MM.1S (cell line): Measurements from ENCODE around the gene XRCC4.
A peak's percentile ranks its signal among the peaks of the same experiment; 100 is the strongest.

Experiments used
- DNase-seq: peaks from one replicate; pipeline ENCODE4 v3.0.0-alpha.2; 2015
- H2AFZ ChIP-seq: fragments of 300-600 bp; sonication (generic); 2 replicates; pipeline ENCODE4 v1.6.0; 2016; ENCODE audit warnings: antibody characterized with exemption, low read length
- H3F3A ChIP-seq: fragments of 300-600 bp; sonication (generic); 2 replicates; pipeline ENCODE4 v1.6.1; 2016; ENCODE audit warnings: mild to moderate bottlenecking, antibody characterized with exemption, low read length, moderate library complexity, mixed read lengths; ENCODE audit not compliant: insufficient read depth
- H3K27ac ChIP-seq: fragments of 300-600 bp; sonication (generic); 2 replicates; pipeline ENCODE4 v1.5.1; 2016; ENCODE audit warnings: mild to moderate bottlenecking, low read length
- H3K27me3 ChIP-seq: fragments of 300-600 bp; sonication (generic); replicated peaks from 2 replicates; pipeline ENCODE4 v1.6.0; 2016; ENCODE audit warnings: low read length; ENCODE audit not compliant: insufficient read depth
- H3K36me3 ChIP-seq: fragments of 300-600 bp; sonication (generic); replicated peaks from 2 replicates; pipeline ENCODE4 v1.6.1; 2016; ENCODE audit warnings: mild to moderate bottlenecking, low read length, mixed read lengths; ENCODE audit not compliant: insufficient read depth
- H3K4me1 ChIP-seq: fragments of 300-600 bp; sonication (generic); 2 replicates; pipeline ENCODE4 v1.6.1; 2016; ENCODE audit warnings: low read length, mixed read lengths
- H3K4me2 ChIP-seq: fragments of 300-600 bp; sonication (generic); 2 replicates; pipeline ENCODE4 v1.6.0; 2016; ENCODE audit warnings: low read depth, low read length
- H3K4me3 ChIP-seq: fragments of 300-600 bp; sonication (generic); 2 replicates; pipeline ENCODE4 v1.5.1; 2016; ENCODE audit warnings: low read length, mixed read lengths
- H3K79me2 ChIP-seq: fragments of 300-600 bp; sonication (generic); 2 replicates; pipeline ENCODE4 v1.6.1; 2016; ENCODE audit warnings: mixed run types, low read length, mixed read lengths
- H3K9ac ChIP-seq: fragments of 300-600 bp; sonication (generic); 2 replicates; pipeline ENCODE4 v1.6.1; 2016; ENCODE audit warnings: low read length, mixed read lengths
- H3K9me2 ChIP-seq: fragments of 300-600 bp; sonication (generic); replicated peaks from 2 replicates; pipeline ENCODE4 v1.6.1; 2016; ENCODE audit warnings: mild to moderate bottlenecking, low read length, mixed read lengths; ENCODE audit not compliant: insufficient read depth
- H3K9me3 ChIP-seq: fragments of 300-600 bp; sonication (generic); replicated peaks from 2 replicates; pipeline ENCODE4 v1.6.1; 2016; ENCODE audit warnings: mild to moderate bottlenecking, low read length, mixed read lengths; ENCODE audit not compliant: insufficient read depth
- H4K20me1 ChIP-seq: fragments of 300-600 bp; sonication (generic); 2 replicates; pipeline ENCODE4 v1.6.1; 2016; ENCODE audit warnings: mild to moderate bottlenecking, low read length, moderate library complexity, mixed read lengths; ENCODE audit not compliant: insufficient read depth
- CTCF ChIP-seq: fragments of 300-600 bp; sonication (generic); IDR thresholded peaks from 2 replicates; pipeline ENCODE4 v1.5.1; 2016; ENCODE audit warnings: antibody characterized with exemption, low read length, mixed read lengths
- EZH2 ChIP-seq: fragments of 300-600 bp; sonication (generic); optimal IDR thresholded peaks from 2 replicates; pipeline ENCODE3; 2017; ENCODE audit warnings: low read depth, mild to moderate bottlenecking, antibody characterized with exemption, low read length, mixed read lengths
- EZH2phosphoT487 ChIP-seq: fragments of 300-600 bp; sonication (generic); IDR thresholded peaks from 2 replicates; pipeline ENCODE4 v1.6.1; 2018; ENCODE audit warnings: antibody characterized with exemption, low read length

The XRCC4 gene

GRCh38 chr5:83101514-83101913, 24.2 kb downstream of the XRCC4 start:
- Histone ChIP-seq H3F3A (peaks cover 6% of the 10 kb centered on the region; the same call in 1 of the 2 replicates), H3K79me2 (no peaks in the 10 kb centered on the region), H3K36me3 (no peaks in the 10 kb centered on the region), H3K4me2 (no peak overlapping the region), H3K4me3 (no peak overlapping the region), H3K4me1 (peaks cover 13% of the 10 kb centered on the region; the same call in 1 of the 2 replicates), H3K27me3 (no peaks in the 10 kb centered on the region), H2AFZ (no peak overlapping the region), H3K9ac (no peak overlapping the region), H3K9me3 (no peaks in the 10 kb centered on the region), H4K20me1 (no peaks in the 10 kb centered on the region), H3K27ac (no peak overlapping the region), H3K9me2 (no peaks in the 10 kb centered on the region)
- DNase-seq: no peak
- TF ChIP-seq CTCF: no peak
- no peak for TF ChIP-seq EZH2
- no peak for TF ChIP-seq EZH2phosphoT487

- Histone ChIP-seq H3K79me2 (no peaks in the 10 kb centered on the region), H3K4me2 (peak overlapping the region; percentile 17), H3K9ac (no peak overlapping the region), H3K4me1 (peaks cover 11% of the 10 kb centered on the region; the same call in 1 of the 2 replicates), H3K36me3 (no peaks in the 10 kb centered on the region), H3F3A (peaks cover 6% of the 10 kb centered on the region; the same call in 1 of the 2 replicates), H3K27ac (peak overlapping the region; percentile 39; the same call in 1 of the 2 replicates), H4K20me1 (no peaks in the 10 kb centered on the region), H2AFZ (no peak overlapping the region), H3K9me3 (no peaks in the 10 kb centered on the region), H3K9me2 (no peaks in the 10 kb centered on the region), H3K27me3 (no peaks in the 10 kb centered on the region), H3K4me3 (no peak overlapping the region)
- peak; percentile 62 for DNase-seq
- TF ChIP-seq EZH2 (no peak), CTCF (no peak), EZH2phosphoT487 (no peak)
These were observed 25.1 kb downstream of the XRCC4 start for GRCh38 chr5:83102364-83102980.

- Histone ChIP-seq H3K36me3 (no peaks in the 10 kb centered on the region), H3K9ac (no peak overlapping the region)
- no peak for DNase-seq
These were observed 26.7 kb downstream of the XRCC4 start for GRCh38 chr5:83104021-83104420.

More at GRCh38 chr5:83104021-83104420, 26.7 kb downstream of the XRCC4 start:
- Histone ChIP-seq H2AFZ (no peak overlapping the region), H3K27me3 (no peaks in the 10 kb centered on the region), H3F3A (peaks cover 6% of the 10 kb centered on the region; the same call in 1 of the 2 replicates), H3K4me3 (no peak overlapping the region), H3K27ac (no peak overlapping the region), H3K9me2 (no peaks in the 10 kb centered on the region), H4K20me1 (no peaks in the 10 kb centered on the region), H3K79me2 (no peaks in the 10 kb centered on the region), H3K4me1 (peaks cover 3% of the 10 kb centered on the region; the same call in 1 of the 2 replicates), H3K9me3 (no peaks in the 10 kb centered on the region), H3K4me2 (no peak overlapping the region)
- TF ChIP-seq EZH2: no peak
- TF ChIP-seq EZH2phosphoT487: no peak
- no peak for TF ChIP-seq CTCF
